ENCODE data around the gene C5orf24. TPM values are rescaled to one million over a fixed set of nuclear protein-coding genes. Genes with fewer than 3 reads are reported as not detected.

C5orf24 gene
- total and polyA plus RNA-seq, 10 of the 15 experiments (the other 5 are each of a cell fraction or from before 2014, with no cell fraction given): 5.4 to 26.8 (median 15.6) TPM

DNA sequence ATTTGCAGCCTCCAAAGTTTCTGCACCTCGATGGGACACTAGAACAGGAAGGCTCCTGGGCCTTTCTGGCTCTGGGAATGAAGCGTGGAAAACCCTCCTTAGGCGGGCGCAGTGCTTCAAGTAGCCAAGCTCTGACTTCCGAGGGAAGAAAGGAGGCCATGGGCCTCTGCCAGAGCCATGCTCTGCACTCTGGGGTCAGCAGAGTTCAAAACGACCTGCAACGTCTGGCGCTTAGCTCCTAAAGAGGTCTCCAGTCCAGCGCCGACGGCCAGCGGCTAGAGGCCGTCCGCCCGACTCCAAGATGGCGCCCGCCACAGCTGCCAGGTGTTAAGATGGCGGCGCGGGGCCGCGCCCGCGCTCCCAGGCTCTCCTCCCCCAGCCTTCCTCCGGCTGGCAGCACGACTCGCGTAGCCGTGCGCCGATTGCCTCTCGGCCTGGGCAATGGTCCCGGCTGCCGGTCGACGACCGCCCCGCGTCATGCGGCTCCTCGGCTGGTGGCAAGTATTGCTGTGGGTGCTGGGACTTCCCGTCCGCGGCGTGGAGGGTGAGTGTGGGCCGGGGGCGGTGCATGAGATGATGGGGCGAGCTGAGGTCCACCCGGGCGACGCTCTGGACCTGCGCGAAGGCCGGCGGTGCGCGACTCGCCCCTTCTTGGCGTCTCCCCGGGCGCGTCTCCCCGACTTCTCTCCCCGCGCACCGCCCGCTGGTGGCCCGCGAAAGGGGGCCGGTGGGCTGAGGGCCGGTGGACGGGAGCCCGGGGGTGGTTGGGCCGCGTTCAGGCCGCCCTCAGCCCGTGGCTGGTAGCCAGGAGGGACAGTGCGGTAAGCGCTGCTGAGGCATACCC, 28.4 kb downstream of the C5orf24 start, which contains the start of gene TXNDC15 (continued):
- TF ChIP-seq, protein P1, sequence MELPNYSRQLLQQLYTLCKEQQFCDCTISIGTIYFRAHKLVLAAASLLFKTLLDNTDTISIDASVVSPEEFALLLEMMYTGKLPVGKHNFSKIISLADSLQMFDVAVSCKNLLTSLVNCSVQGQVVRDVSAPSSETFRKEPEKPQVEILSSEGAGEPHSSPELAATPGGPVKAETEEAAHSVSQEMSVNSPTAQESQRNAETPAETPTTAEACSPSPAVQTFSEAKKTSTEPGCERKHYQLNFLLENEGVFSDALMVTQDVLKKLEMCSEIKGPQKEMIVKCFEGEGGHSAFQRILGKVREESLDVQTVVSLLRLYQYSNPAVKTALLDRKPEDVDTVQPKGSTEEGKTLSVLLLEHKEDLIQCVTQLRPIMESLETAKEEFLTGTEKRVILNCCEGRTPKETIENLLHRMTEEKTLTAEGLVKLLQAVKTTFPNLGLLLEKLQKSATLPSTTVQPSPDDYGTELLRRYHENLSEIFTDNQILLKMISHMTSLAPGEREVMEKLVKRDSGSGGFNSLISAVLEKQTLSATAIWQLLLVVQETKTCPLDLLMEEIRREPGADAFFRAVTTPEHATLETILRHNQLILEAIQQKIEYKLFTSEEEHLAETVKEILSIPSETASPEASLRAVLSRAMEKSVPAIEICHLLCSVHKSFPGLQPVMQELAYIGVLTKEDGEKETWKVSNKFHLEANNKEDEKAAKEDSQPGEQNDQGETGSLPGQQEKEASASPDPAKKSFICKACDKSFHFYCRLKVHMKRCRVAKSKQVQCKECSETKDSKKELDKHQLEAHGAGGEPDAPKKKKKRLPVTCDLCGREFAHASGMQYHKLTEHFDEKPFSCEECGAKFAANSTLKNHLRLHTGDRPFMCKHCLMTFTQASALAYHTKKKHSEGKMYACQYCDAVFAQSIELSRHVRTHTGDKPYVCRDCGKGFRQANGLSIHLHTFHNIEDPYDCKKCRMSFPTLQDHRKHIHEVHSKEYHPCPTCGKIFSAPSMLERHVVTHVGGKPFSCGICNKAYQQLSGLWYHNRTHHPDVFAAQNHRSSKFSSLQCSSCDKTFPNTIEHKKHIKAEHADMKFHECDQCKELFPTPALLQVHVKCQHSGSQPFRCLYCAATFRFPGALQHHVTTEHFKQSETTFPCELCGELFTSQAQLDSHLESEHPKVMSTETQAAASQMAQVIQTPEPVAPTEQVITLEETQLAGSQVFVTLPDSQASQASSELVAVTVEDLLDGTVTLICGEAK (IDR thresholded peaks at IDR 0.05; ENCODE audit: borderline replicate concordance): peak; percentile 63; the same call in 1 of the 2 replicates
- TF ChIP-seq SIX5 (IDR thresholded peaks at IDR 0.05; ENCODE audit: low read depth, low read length, severe bottlenecking) (peak; percentile 63), YY1 (IDR thresholded peaks at IDR 0.05; ENCODE audit: low read depth, low read length) (peak; percentile 100), ETV6 (conservative IDR thresholded peaks at IDR 0.05 in 1 of 2, IDR thresholded peaks at IDR 0.05 in 1 of 2; ENCODE audit: borderline replicate concordance in 1 of 2, low read depth in 1 of 2) (no peak), ZBED1 (IDR thresholded peaks at IDR 0.05; ENCODE audit: borderline replicate concordance) (peak; percentile 6; the same call in 1 of the 2 replicates), PML (IDR thresholded peaks at IDR 0.05; ENCODE audit: low read length) (peak; percentile 69; the same call in 1 of the 2 replicates), SP1 (IDR thresholded peaks at IDR 0.05; ENCODE audit: low read depth, low read length) (no peak), CHD2 (IDR thresholded peaks at IDR 0.05; ENCODE audit: borderline replicate concordance, low read depth, low read length) (peak; percentile 78), SREBF1 (IDR thresholded peaks at IDR 0.05; ENCODE audit: low read length) (no peak), ZNF274 (IDR thresholded peaks at IDR 0.05; ENCODE audit: insufficient read depth, insufficient read length) (no peak), SUPT20H (IDR thresholded peaks at IDR 0.05; ENCODE audit: borderline replicate concordance, control insufficient read depth, low read depth, low read length) (no peak), NFIC (IDR thresholded peaks at IDR 0.05; ENCODE audit: low read depth, low read length) (no peak), ZNF217 (IDR thresholded peaks at IDR 0.05) (no peak), SREBF2 (IDR thresholded peaks at IDR 0.05; ENCODE audit: low read length) (no peak), TCF3 (IDR thresholded peaks at IDR 0.05; ENCODE audit: borderline replicate concordance, insufficient read depth, low read depth, low read length) (0 out of 2 replicates have a peak, but pooled peaks have one; percentile 61), CREM (IDR thresholded peaks at IDR 0.05; ENCODE audit: low read depth) (no peak), KAT2A (conservative IDR thresholded peaks at IDR 0.05; ENCODE audit: control insufficient read depth, low read depth, low read length) (no peak), EED (IDR thresholded peaks at IDR 0.05; ENCODE audit: low read depth) (no peak)
- TF ChIP-seq, protein P2, sequence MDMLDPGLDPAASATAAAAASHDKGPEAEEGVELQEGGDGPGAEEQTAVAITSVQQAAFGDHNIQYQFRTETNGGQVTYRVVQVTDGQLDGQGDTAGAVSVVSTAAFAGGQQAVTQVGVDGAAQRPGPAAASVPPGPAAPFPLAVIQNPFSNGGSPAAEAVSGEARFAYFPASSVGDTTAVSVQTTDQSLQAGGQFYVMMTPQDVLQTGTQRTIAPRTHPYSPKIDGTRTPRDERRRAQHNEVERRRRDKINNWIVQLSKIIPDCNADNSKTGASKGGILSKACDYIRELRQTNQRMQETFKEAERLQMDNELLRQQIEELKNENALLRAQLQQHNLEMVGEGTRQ (IDR thresholded peaks at IDR 0.05; ENCODE audit: borderline replicate concordance, low read depth, low read length): no peak
- TF ChIP-seq, protein P3, sequence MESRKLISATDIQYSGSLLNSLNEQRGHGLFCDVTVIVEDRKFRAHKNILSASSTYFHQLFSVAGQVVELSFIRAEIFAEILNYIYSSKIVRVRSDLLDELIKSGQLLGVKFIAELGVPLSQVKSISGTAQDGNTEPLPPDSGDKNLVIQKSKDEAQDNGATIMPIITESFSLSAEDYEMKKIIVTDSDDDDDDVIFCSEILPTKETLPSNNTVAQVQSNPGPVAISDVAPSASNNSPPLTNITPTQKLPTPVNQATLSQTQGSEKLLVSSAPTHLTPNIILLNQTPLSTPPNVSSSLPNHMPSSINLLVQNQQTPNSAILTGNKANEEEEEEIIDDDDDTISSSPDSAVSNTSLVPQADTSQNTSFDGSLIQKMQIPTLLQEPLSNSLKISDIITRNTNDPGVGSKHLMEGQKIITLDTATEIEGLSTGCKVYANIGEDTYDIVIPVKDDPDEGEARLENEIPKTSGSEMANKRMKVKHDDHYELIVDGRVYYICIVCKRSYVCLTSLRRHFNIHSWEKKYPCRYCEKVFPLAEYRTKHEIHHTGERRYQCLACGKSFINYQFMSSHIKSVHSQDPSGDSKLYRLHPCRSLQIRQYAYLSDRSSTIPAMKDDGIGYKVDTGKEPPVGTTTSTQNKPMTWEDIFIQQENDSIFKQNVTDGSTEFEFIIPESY (IDR thresholded peaks at IDR 0.05): no peak
- TF ChIP-seq, protein P4, sequence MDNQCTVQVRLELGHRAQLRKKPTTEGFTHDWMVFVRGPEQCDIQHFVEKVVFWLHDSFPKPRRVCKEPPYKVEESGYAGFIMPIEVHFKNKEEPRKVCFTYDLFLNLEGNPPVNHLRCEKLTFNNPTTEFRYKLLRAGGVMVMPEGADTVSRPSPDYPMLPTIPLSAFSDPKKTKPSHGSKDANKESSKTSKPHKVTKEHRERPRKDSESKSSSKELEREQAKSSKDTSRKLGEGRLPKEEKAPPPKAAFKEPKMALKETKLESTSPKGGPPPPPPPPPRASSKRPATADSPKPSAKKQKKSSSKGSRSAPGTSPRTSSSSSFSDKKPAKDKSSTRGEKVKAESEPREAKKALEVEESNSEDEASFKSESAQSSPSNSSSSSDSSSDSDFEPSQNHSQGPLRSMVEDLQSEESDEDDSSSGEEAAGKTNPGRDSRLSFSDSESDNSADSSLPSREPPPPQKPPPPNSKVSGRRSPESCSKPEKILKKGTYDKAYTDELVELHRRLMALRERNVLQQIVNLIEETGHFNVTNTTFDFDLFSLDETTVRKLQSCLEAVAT (IDR thresholded peaks at IDR 0.05): peak; percentile 98

Data from GM12878 (cell line).